GM19099 (cell line): ENCODE measurements around the gene MINDY4B.

ENCODE experiments used
- POLR2A ChIP-seq: IDR thresholded peaks from 3 replicates; pipeline ENCODE4 v1.6.1; 2011; ENCODE audit warnings: low read depth; ENCODE audit not compliant: insufficient read length; ENCODE audit errors: extremely low read depth

Gene MINDY4B

GRCh38 chr3:150878290-150878689 is 26.9 kb downstream of the MINDY4B start:
- TF ChIP-seq POLR2A = no peak

GRCh38 chr3:150877303-150877702 is 27.9 kb downstream of the MINDY4B start:
- no peak for TF ChIP-seq POLR2A

- no peak for TF ChIP-seq POLR2A
Measured at GRCh38 chr3:150876611-150877265, 28.5 kb downstream of the MINDY4B start.

- TF ChIP-seq POLR2A = no peak
Measured at GRCh38 chr3:150875548-150875947, 29.7 kb downstream of the MINDY4B start.

- no peak for TF ChIP-seq POLR2A
Measured at GRCh38 chr3:150874666-150875219, 30.5 kb downstream of the MINDY4B start.

GRCh38 chr3:150871192-150871591 is 34.0 kb downstream of the MINDY4B start:
- no peak for TF ChIP-seq POLR2A

- no peak for TF ChIP-seq POLR2A
Measured at GRCh38 chr3:150870406-150870805, 34.8 kb downstream of the MINDY4B start.

- no peak for TF ChIP-seq POLR2A
Measured at GRCh38 chr3:150868282-150868681, 37.0 kb downstream of the MINDY4B start.

- TF ChIP-seq POLR2A = no peak
Measured at GRCh38 chr3:150867434-150867833, 37.8 kb downstream of the MINDY4B start.

GRCh38 chr3:150861851-150862250 is 43.4 kb downstream of the MINDY4B start:
- TF ChIP-seq POLR2A = no peak

GRCh38 chr3:150850191-150850590 is 55.0 kb downstream of the MINDY4B start:
- no peak for TF ChIP-seq POLR2A

- no peak for TF ChIP-seq POLR2A
Measured at GRCh38 chr3:150848864-150849263, 56.4 kb downstream of the MINDY4B start.

GRCh38 chr3:150847433-150847832 is 57.8 kb downstream of the MINDY4B start:
- TF ChIP-seq POLR2A = no peak

GRCh38 chr3:150844484-150844883 is 60.8 kb downstream of the MINDY4B start:
- no peak for TF ChIP-seq POLR2A

- TF ChIP-seq POLR2A = no peak
Measured at GRCh38 chr3:150843241-150843640, 62.0 kb downstream of the MINDY4B start.

- no peak for TF ChIP-seq POLR2A
Measured at GRCh38 chr3:150840802-150841515, 64.3 kb downstream of the MINDY4B start.

GRCh38 chr3:150830745-150831144 is 74.5 kb downstream of the MINDY4B start:
- TF ChIP-seq POLR2A = no peak

GRCh38 chr3:150830094-150830681 is 75.1 kb downstream of the MINDY4B start:
- TF ChIP-seq POLR2A = no peak
